Stimulated activated CD4-positive, alpha-beta T cell treated with anti-CD3 and anti-CD28 coated beads, TNF-alpha, amount 100 ng/mL, for 48 hours (primary cell): ENCODE data around the gene TGFBR2.

Experiments used
- DNase-seq, 3 donors: peaks; one replicate each; pipeline ENCODE4 v3.0.0-alpha.2; 2020; ENCODE audit warnings: low read depth in 3 of 3

The TGFBR2 gene

GRCh38 chr3:30602946-30603345, 3.5 kb upstream of the TGFBR2 start:
- no peak for DNase-seq

GRCh38 chr3:30604093-30604492, 2.3 kb upstream of the TGFBR2 start:
- DNase-seq: no peak

GRCh38 chr3:30604558-30604957, 1.8 kb upstream of the TGFBR2 start:
- no peak for DNase-seq

- DNase-seq: no peak
Measured at GRCh38 chr3:30605005-30605404, 1.4 kb upstream of the TGFBR2 start.

- DNase-seq: no peak
Measured at GRCh38 chr3:30605706-30606300, 598 bp upstream of the TGFBR2 start.

GRCh38 chr3:30607032-30607833, 832 bp downstream of the TGFBR2 start:
- DNase-seq: peak in 1 of 3 donors; percentile 52

- DNase-seq: no peak
Measured at GRCh38 chr3:30608598-30608947, 2.2 kb downstream of the TGFBR2 start.

GRCh38 chr3:30609930-30610701, 3.7 kb downstream of the TGFBR2 start:
- DNase-seq: no peak

- DNase-seq: no peak
Measured at GRCh38 chr3:30610702-30611368, 4.4 kb downstream of the TGFBR2 start.

GRCh38 chr3:30611613-30612436, 5.4 kb downstream of the TGFBR2 start:
- DNase-seq: no peak

GRCh38 chr3:30612437-30613132, 6.2 kb downstream of the TGFBR2 start:
- DNase-seq: no peak

GRCh38 chr3:30613133-30613825, 6.9 kb downstream of the TGFBR2 start:
- DNase-seq: no peak

GRCh38 chr3:30614373-30614772, 8.0 kb downstream of the TGFBR2 start:
- no peak for DNase-seq

GRCh38 chr3:30614943-30615342, 8.5 kb downstream of the TGFBR2 start:
- DNase-seq: no peak

- DNase-seq: no peak
Measured at GRCh38 chr3:30615615-30616346, 9.4 kb downstream of the TGFBR2 start.

GRCh38 chr3:30616347-30617027, 10.1 kb downstream of the TGFBR2 start:
- no peak for DNase-seq

- DNase-seq: no peak
Measured at GRCh38 chr3:30617069-30617468, 10.7 kb downstream of the TGFBR2 start.

- DNase-seq: no peak
Measured at GRCh38 chr3:30617653-30618052, 11.3 kb downstream of the TGFBR2 start.

- no peak for DNase-seq
Measured at GRCh38 chr3:30618526-30618925, 12.1 kb downstream of the TGFBR2 start.
